CD4-positive, alpha-beta memory T cell (primary cell): ENCODE measurements around the gene LLGL2. TPM values are rescaled to one million over a fixed set of nuclear protein-coding genes. Genes with fewer than 3 reads are reported as not detected.

Source experiments
- CTCF ChIA-PET: fragments of 350-600 bp; sonication (Branson Sonifier 250); formaldehyde crosslinking; loops from one replicate; lab custom pipeline; 2021; ENCODE audit warnings: inconsistent platforms; ENCODE audit not compliant: partially characterized antibody; lab: Charles Lee
- POLR2A ChIA-PET: fragments of 350-600 bp; sonication (Branson Sonifier 250); formaldehyde crosslinking; loops from one replicate; lab custom pipeline; 2021; ENCODE audit not compliant: partially characterized antibody; lab: Charles Lee
- DNase-seq, 5 donors: peaks; one replicate each; pipeline versions ENCODE4 v3.0.0 to v3.0.0-alpha.2; 2020 to 2022; ENCODE audit warnings: mixed read lengths in 1 of 5
- H3K27ac ChIP-seq: one replicate; pipeline ENCODE4 v1.7.0; 2013; ENCODE audit warnings: low read depth, low read length
- H3K27me3 ChIP-seq: 2 replicates; pipeline ENCODE4 v1.7.0; 2013; ENCODE audit warnings: mild to moderate bottlenecking, low read length, moderate library complexity; ENCODE audit not compliant: insufficient read depth
- H3K36me3 ChIP-seq: 2 replicates; pipeline ENCODE4 v1.7.0; 2013; ENCODE audit warnings: mild to moderate bottlenecking, low read length, moderate library complexity; ENCODE audit not compliant: insufficient read depth
- H3K4me1 ChIP-seq: 2 replicates; pipeline ENCODE4 v1.7.0; 2013; ENCODE audit warnings: mild to moderate bottlenecking, low read length, moderate library complexity; ENCODE audit not compliant: insufficient read depth
- H3K4me3 ChIP-seq, 2 donors: one replicate each; pipeline ENCODE4 v1.7.0; 2013; ENCODE audit warnings: low read length in 2 of 2, mild to moderate bottlenecking in 1 of 2
- H3K9me3 ChIP-seq, 2 donors: one replicate each; pipeline ENCODE4 v1.7.0; 2013; ENCODE audit warnings: low read length in 2 of 2, control low read depth in 1 of 2; ENCODE audit not compliant: control insufficient read depth in 1 of 2
- H3K27ac Mint-ChIP-seq, 7 donors: one replicate each; pipeline ENCODE4 v1.8.0; 2020 to 2021; ENCODE audit warnings: mixed read lengths in 7 of 7, mild to moderate bottlenecking in 6 of 7, inconsistent platforms in 3 of 7, moderate library complexity in 3 of 7
- H3K27me3 Mint-ChIP-seq, 2 donors: one replicate each; pipeline ENCODE4 v1.8.0; 2020 to 2021; ENCODE audit warnings: mixed read lengths in 2 of 2
- H3K36me3 Mint-ChIP-seq, 2 donors: one replicate each; pipeline ENCODE4 v1.8.0; 2020 to 2021; ENCODE audit warnings: mixed read lengths in 2 of 2, inconsistent platforms in 1 of 2, mild to moderate bottlenecking in 1 of 2
- H3K4me1 Mint-ChIP-seq, 4 donors: one replicate each; pipeline ENCODE4 v1.8.0; 2020 to 2021; ENCODE audit warnings: mixed read lengths in 4 of 4, mild to moderate bottlenecking in 1 of 4
- H3K4me3 Mint-ChIP-seq, 8 donors: one replicate each; pipeline ENCODE4 v1.8.0; 2020 to 2021; ENCODE audit warnings: mixed read lengths in 8 of 8, mild to moderate bottlenecking in 7 of 8, moderate library complexity in 6 of 8, inconsistent platforms in 3 of 8
- H3K9me3 Mint-ChIP-seq, 8 donors: one replicate each; pipeline ENCODE4 v1.8.0; 2020 to 2021; ENCODE audit warnings: mixed read lengths in 8 of 8, mild to moderate bottlenecking in 5 of 8, inconsistent platforms in 3 of 8, moderate library complexity in 1 of 8
- intact Hi-C: fragments of 100-400 bp; cut with micrococcal nuclease; formaldehyde crosslinking; loops from one replicate; pipeline ENCODE4 v1.15.1; 2023
- polyA plus RNA-seq, 2 donors: library from polyadenylated mRNA; unstranded; fragments of 300-500 nt; fragmentation: Illumina TruSeq; gene quantifications; one replicate each; pipeline ENCODE4 v1.2.3, GENCODE V29; 2021
- total RNA-seq, 2 experiments: library from RNA; stranded (reverse); gene quantifications; one replicate each; pipeline ENCODE4 v1.2.3, GENCODE V29; 2021

Gene LLGL2
- total and polyA plus RNA-seq, 4 experiments from 2014 or later: 19.3 to 43.6 (median 32.2) TPM

- Histone ChIP-seq H3K4me3 (no peak overlapping the region), H3K27ac (no peak overlapping the region), H3K4me1 (no peaks in the 10 kb centered on the region), H3K27me3 (no peaks in the 10 kb centered on the region), H3K9me3 (no peaks in the 10 kb centered on the region), H3K36me3 (no peaks in the 10 kb centered on the region)
- Mint-ChIP-seq H3K4me3 (no peak overlapping the region), H3K4me1 (no peaks in the 10 kb centered on the region), H3K27ac (no peak overlapping the region), H3K36me3 (peaks cover under 1 to 10% of the 10 kb centered on the region in 2 donors), H3K27me3 (no peaks in the 10 kb centered on the region), H3K9me3 (no peaks in the 10 kb centered on the region)
- ChIA-PET POLR2A (interaction anchor here (1.1 kb wide), 1 partner anchor 12 kb away, joined by 5 read pairs; the partner anchor contains the start of gene TSEN54), CTCF (no interaction called here)
- intact Hi-C loops: loop anchor here (1.0 kb wide), 1 partner anchor 21 kb away; the partner anchor contains the start of gene LLGL2
- no peak for DNase-seq
Measured at GRCh38 chr17:75503976-75504346, 21.5 kb upstream of the LLGL2 start.

GRCh38 chr17:75504347-75505151 is 20.9 kb upstream of the LLGL2 start:
- no peaks in the 10 kb centered on the region for H3K27me3 Mint-ChIP-seq
- Histone ChIP-seq H3K27me3 (no peaks in the 10 kb centered on the region), H3K4me1 (no peaks in the 10 kb centered on the region), H3K27ac (no peak overlapping the region), H3K4me3 (no peak overlapping the region), H3K36me3 (no peaks in the 10 kb centered on the region), H3K9me3 (no peaks in the 10 kb centered on the region)
- intact Hi-C loops: loop anchor here (1.0 kb wide), 1 partner anchor 21 kb away; the partner anchor contains the start of gene LLGL2
- POLR2A ChIA-PET: interaction anchor here (1.1 kb wide), 1 partner anchor 12 kb away, joined by 5 read pairs; the partner anchor contains the start of gene TSEN54
- H3K27ac Mint-ChIP-seq: no peak overlapping the region
- H3K9me3 Mint-ChIP-seq: no peaks in the 10 kb centered on the region
- H3K4me1 Mint-ChIP-seq: no peaks in the 10 kb centered on the region
- CTCF ChIA-PET: interaction anchor here (0.6 to 1.8 kb wide), 7 partner anchors 15 to 289 kb away, joined by 3 to 5 read pairs (median 3); partner anchors contain the start of genes LLGL2 and TMEM94
- H3K36me3 Mint-ChIP-seq: peaks cover 0 to 5% of the 10 kb centered on the region in 2 donors
- no peak overlapping the region for H3K4me3 Mint-ChIP-seq
- DNase-seq: peak in 4 of 5 donors; percentile 23 to 34 (median 30)

GRCh38 chr17:75505152-75505409 is 20.4 kb upstream of the LLGL2 start:
- no peaks in the 10 kb centered on the region for H3K9me3 ChIP-seq
- ChIA-PET CTCF (interaction anchor here (0.7 to 1.8 kb wide), 6 partner anchors 15 to 244 kb away, joined by 3 to 5 read pairs (median 3); partner anchors contain the start of genes LLGL2 and TMEM94), POLR2A (interaction anchor here (1.1 kb wide), 1 partner anchor 11 kb away, joined by 5 read pairs; the partner anchor contains the start of gene TSEN54)
- no peaks in the 10 kb centered on the region for H3K36me3 Mint-ChIP-seq
- intact Hi-C loops: no loop called here
- no peaks in the 10 kb centered on the region for H3K36me3 ChIP-seq
- H3K27ac Mint-ChIP-seq: no peak overlapping the region
- no peak for DNase-seq
- H3K4me1 Mint-ChIP-seq: no peaks in the 10 kb centered on the region
- no peaks in the 10 kb centered on the region for H3K9me3 Mint-ChIP-seq
- no peaks in the 10 kb centered on the region for H3K27me3 ChIP-seq
- H3K27ac ChIP-seq: no peak overlapping the region
- H3K4me1 ChIP-seq: no peaks in the 10 kb centered on the region
- no peak overlapping the region for H3K4me3 Mint-ChIP-seq
- H3K27me3 Mint-ChIP-seq: no peaks in the 10 kb centered on the region
- H3K4me3 ChIP-seq: no peak overlapping the region

- Mint-ChIP-seq H3K4me3 (no peak overlapping the region), H3K27ac (no peak overlapping the region), H3K36me3 (no peaks in the 10 kb centered on the region), H3K4me1 (no peaks in the 10 kb centered on the region), H3K9me3 (no peaks in the 10 kb centered on the region), H3K27me3 (no peaks in the 10 kb centered on the region)
- CTCF ChIA-PET: interaction anchor here (0.7 to 1.8 kb wide), 5 partner anchors 18 to 244 kb away, joined by 3 to 5 read pairs (median 3); partner anchors contain the start of genes LLGL2 and TMEM94
- DNase-seq: no peak
- Histone ChIP-seq H3K36me3 (no peaks in the 10 kb centered on the region), H3K9me3 (no peaks in the 10 kb centered on the region), H3K4me1 (no peaks in the 10 kb centered on the region), H3K4me3 (no peak overlapping the region), H3K27me3 (no peaks in the 10 kb centered on the region), H3K27ac (no peak overlapping the region)
- POLR2A ChIA-PET: interaction anchor here (0.8 kb wide), 1 partner anchor 49 kb away, joined by 3 read pairs; the partner anchor contains the start of gene TMEM94
- intact Hi-C loops: no loop called here
Measured at GRCh38 chr17:75505640-75506039, 19.9 kb upstream of the LLGL2 start.

GRCh38 chr17:75506134-75506533 is 19.4 kb upstream of the LLGL2 start:
- Histone ChIP-seq H3K36me3 (no peaks in the 10 kb centered on the region), H3K27me3 (no peaks in the 10 kb centered on the region), H3K4me3 (no peak overlapping the region), H3K27ac (no peak overlapping the region), H3K9me3 (no peaks in the 10 kb centered on the region), H3K4me1 (no peaks in the 10 kb centered on the region)
- intact Hi-C loops: no loop called here
- Mint-ChIP-seq H3K27me3 (no peaks in the 10 kb centered on the region), H3K9me3 (no peaks in the 10 kb centered on the region), H3K4me1 (no peaks in the 10 kb centered on the region), H3K4me3 (no peak overlapping the region), H3K27ac (no peak overlapping the region), H3K36me3 (no peaks in the 10 kb centered on the region)
- POLR2A ChIA-PET: interaction anchor here (0.8 kb wide), 1 partner anchor 50 kb away, joined by 3 read pairs; the partner anchor contains the start of gene TMEM94
- CTCF ChIA-PET: interaction anchor here (1.8 kb wide), 1 partner anchor 50 kb away, joined by 5 read pairs; the partner anchor contains the start of gene TMEM94
- DNase-seq: no peak

- no peak overlapping the region for H3K4me3 Mint-ChIP-seq
- POLR2A ChIA-PET: no interaction called here
- no peaks in the 10 kb centered on the region for H3K36me3 ChIP-seq
- CTCF ChIA-PET: no interaction called here
- H3K36me3 Mint-ChIP-seq: no peaks in the 10 kb centered on the region
- DNase-seq: no peak
- H3K9me3 Mint-ChIP-seq: no peaks in the 10 kb centered on the region
- H3K4me3 ChIP-seq: no peak overlapping the region
- H3K27ac Mint-ChIP-seq: peak overlapping the region in 1 of 7 donors; percentile 72
- H3K9me3 ChIP-seq: no peaks in the 10 kb centered on the region
- no peaks in the 10 kb centered on the region for H3K4me1 ChIP-seq
- intact Hi-C loops: no loop called here
- no peaks in the 10 kb centered on the region for H3K27me3 Mint-ChIP-seq
- H3K4me1 Mint-ChIP-seq: no peaks in the 10 kb centered on the region
- no peak overlapping the region for H3K27ac ChIP-seq
- no peaks in the 10 kb centered on the region for H3K27me3 ChIP-seq
Measured at GRCh38 chr17:75506888-75507287, 18.6 kb upstream of the LLGL2 start.
